Hematopoietic multipotent progenitor cell treated with erythropoietin and hydrocortisone succinate and interleukin-3 and kit ligand, for 17 days (in vitro differentiated cells): ENCODE results near the gene SYT12.

Experiments
- DNase-seq: peaks from one replicate; pipeline ENCODE4 v3.0.0-alpha.2; 2015; ENCODE audit warnings: low spot score

SYT12 gene

GRCh38 chr11:67029146-67029545, 6.2 kb downstream of the SYT12 start:
- DNase-seq: no peak

GRCh38 chr11:67030976-67031375, 8.0 kb downstream of the SYT12 start:
- DNase-seq: no peak

- DNase-seq: no peak
Observed at GRCh38 chr11:67031791-67032561, 9.0 kb downstream of the SYT12 start.

GRCh38 chr11:67032830-67033551, 10.1 kb downstream of the SYT12 start:
- DNase-seq: no peak

- DNase-seq: no peak
Observed at GRCh38 chr11:67033661-67034166, 10.8 kb downstream of the SYT12 start.

GRCh38 chr11:67034350-67034749, 11.4 kb downstream of the SYT12 start:
- DNase-seq: no peak

GRCh38 chr11:67040147-67040546, 17.2 kb downstream of the SYT12 start:
- no peak for DNase-seq

- no peak for DNase-seq
Observed at GRCh38 chr11:67041602-67042001, 18.7 kb downstream of the SYT12 start.

GRCh38 chr11:67043572-67044349, 20.8 kb downstream of the SYT12 start:
- no peak for DNase-seq

- DNase-seq: no peak
Observed at GRCh38 chr11:67044496-67044895, 21.6 kb downstream of the SYT12 start.

- no peak for DNase-seq
Observed at GRCh38 chr11:67045314-67045713, 22.4 kb downstream of the SYT12 start.

- no peak for DNase-seq
Observed at GRCh38 chr11:67048515-67049130, 25.7 kb downstream of the SYT12 start.

- DNase-seq: no peak
Observed at GRCh38 chr11:67050139-67050538, 27.2 kb downstream of the SYT12 start.

- no peak for DNase-seq
Observed at GRCh38 chr11:67051180-67051893, 28.4 kb downstream of the SYT12 start.

- no peak for DNase-seq
Observed at GRCh38 chr11:67051945-67052488, 29.1 kb downstream of the SYT12 start.

GRCh38 chr11:67052891-67053290, 30.0 kb downstream of the SYT12 start:
- DNase-seq: no peak

GRCh38 chr11:67053896-67054329, 31.0 kb downstream of the SYT12 start:
- DNase-seq: peak; percentile 57

GRCh38 chr11:67054346-67054835, 31.5 kb downstream of the SYT12 start:
- no peak for DNase-seq

- DNase-seq: peak; percentile 82
Observed at GRCh38 chr11:67054836-67055523, 32.0 kb downstream of the SYT12 start.

- no peak for DNase-seq
Observed at GRCh38 chr11:67055812-67056211, 32.9 kb downstream of the SYT12 start.
